PFSK-1 (cell line): ENCODE results near the gene TJP2.

Source experiments
- FOXP2 ChIP-seq: optimal IDR thresholded peaks from 2 replicates; pipeline ENCODE3; 2011; ENCODE audit warnings: borderline replicate concordance, control low read depth, inconsistent platforms; ENCODE audit not compliant: insufficient read depth; ENCODE audit errors: extremely low read length, extremely low read depth
- POLR2AphosphoS5 ChIP-seq: IDR thresholded peaks from 2 replicates; pipeline ENCODE4 v1.6.1; 2012; ENCODE audit warnings: low read depth, mild to moderate bottlenecking, control low read depth, low read length, moderate library complexity
- SIN3A ChIP-seq: IDR thresholded peaks from 2 replicates; pipeline ENCODE4 v1.6.1; 2012; ENCODE audit warnings: mild to moderate bottlenecking, low read length, moderate library complexity, borderline replicate concordance; ENCODE audit not compliant: insufficient read depth
- TAF1 ChIP-seq: IDR thresholded peaks from 2 replicates; pipeline ENCODE4 v1.6.1; 2012; ENCODE audit warnings: low read length, control low read depth, borderline replicate concordance; ENCODE audit not compliant: insufficient read depth
- TF ChIP-seq, protein P1 (sequence below), 2 experiments: IDR thresholded peaks; 2 replicates each; pipeline versions ENCODE4 v1.6.1 to v1.8.0; 2011 to 2012; ENCODE audit warnings: low read depth in 2 of 2, low read length in 2 of 2, control low read depth in 1 of 2, inconsistent platforms in 1 of 2, mild to moderate bottlenecking in 1 of 2, moderate library complexity in 1 of 2; ENCODE audit not compliant: insufficient read depth in 1 of 2

Gene TJP2

DNA sequence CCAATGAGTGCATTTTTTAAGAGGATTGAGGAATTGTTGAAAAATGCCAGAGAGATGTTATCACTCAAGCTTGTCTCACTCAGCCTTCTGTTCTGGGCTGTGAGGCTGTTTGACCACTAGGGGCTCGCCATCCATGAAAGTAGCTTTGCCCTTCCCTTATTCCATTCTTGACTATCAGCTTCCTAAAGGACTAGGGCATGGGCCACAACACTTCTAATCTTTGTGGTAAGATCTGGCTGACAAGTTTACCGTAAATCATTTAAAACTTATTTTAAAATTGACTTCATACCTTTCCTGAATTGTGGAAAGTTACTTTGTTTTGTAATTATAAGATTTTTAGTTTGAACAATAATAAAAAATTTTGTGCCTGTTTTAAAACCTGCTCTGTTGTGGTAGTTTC, 49.5 kb downstream of the TJP2 start:
- TF ChIP-seq, protein P1, sequence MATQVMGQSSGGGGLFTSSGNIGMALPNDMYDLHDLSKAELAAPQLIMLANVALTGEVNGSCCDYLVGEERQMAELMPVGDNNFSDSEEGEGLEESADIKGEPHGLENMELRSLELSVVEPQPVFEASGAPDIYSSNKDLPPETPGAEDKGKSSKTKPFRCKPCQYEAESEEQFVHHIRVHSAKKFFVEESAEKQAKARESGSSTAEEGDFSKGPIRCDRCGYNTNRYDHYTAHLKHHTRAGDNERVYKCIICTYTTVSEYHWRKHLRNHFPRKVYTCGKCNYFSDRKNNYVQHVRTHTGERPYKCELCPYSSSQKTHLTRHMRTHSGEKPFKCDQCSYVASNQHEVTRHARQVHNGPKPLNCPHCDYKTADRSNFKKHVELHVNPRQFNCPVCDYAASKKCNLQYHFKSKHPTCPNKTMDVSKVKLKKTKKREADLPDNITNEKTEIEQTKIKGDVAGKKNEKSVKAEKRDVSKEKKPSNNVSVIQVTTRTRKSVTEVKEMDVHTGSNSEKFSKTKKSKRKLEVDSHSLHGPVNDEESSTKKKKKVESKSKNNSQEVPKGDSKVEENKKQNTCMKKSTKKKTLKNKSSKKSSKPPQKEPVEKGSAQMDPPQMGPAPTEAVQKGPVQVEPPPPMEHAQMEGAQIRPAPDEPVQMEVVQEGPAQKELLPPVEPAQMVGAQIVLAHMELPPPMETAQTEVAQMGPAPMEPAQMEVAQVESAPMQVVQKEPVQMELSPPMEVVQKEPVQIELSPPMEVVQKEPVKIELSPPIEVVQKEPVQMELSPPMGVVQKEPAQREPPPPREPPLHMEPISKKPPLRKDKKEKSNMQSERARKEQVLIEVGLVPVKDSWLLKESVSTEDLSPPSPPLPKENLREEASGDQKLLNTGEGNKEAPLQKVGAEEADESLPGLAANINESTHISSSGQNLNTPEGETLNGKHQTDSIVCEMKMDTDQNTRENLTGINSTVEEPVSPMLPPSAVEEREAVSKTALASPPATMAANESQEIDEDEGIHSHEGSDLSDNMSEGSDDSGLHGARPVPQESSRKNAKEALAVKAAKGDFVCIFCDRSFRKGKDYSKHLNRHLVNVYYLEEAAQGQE (IDR thresholded peaks at IDR 0.05; ENCODE audit: insufficient read depth in 1 of 2, low read depth in 2 of 2, low read length in 2 of 2), result no peak
- TF ChIP-seq FOXP2 (no peak), SIN3A (no peak), POLR2AphosphoS5 (no peak), TAF1 (no peak)

DNA sequence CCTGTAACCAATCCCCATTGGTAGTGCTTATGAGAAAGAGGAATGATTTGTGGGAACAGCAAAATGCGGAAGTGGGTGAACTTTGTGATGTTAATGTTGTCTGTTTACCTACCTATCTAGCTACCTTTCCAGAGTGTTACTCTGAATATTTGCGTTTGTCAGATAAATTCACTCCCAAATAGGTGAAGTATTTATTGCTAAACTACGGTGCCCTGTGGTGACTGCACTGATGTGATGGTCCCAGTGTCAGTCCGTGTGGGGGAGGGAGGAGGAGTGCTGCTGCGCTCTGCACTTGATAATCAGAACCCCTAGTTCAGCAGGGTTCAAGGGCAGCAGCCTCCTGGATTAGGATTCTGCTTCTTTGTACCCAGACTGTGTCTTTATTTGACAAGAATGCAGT, 55.3 kb downstream of the TJP2 start:
- TF ChIP-seq POLR2AphosphoS5 (no peak), TAF1 (no peak), FOXP2 (no peak), SIN3A (no peak)
- TF ChIP-seq, protein P1 (IDR thresholded peaks at IDR 0.05; ENCODE audit: insufficient read depth in 1 of 2, low read depth in 2 of 2, low read length in 2 of 2), result no peak

DNA sequence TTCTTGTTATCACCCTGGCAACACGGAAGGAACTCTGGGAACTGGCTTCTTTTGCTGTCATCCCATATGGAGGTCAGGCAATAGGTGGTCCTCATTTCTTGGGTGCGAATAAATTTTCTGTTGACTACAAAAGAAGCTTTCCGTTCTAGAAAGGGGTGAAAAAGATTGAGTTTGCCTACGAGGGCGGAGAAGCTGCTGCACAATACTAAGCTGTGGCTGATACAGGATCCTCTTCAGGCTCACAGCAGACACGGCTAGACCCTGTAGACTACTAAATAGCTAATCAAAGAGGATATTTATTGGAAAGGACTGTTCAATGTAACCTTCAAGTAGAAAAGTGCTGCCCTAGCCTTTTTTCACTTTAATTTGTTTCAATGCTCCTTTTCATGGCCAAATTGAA, 58.1 kb downstream of the TJP2 start:
- TF ChIP-seq FOXP2, result no peak
- no peak for TF ChIP-seq SIN3A
- TF ChIP-seq, protein P1 (IDR thresholded peaks at IDR 0.05; ENCODE audit: insufficient read depth in 1 of 2, low read depth in 2 of 2, low read length in 2 of 2), result no peak
- no peak for TF ChIP-seq TAF1

DNA sequence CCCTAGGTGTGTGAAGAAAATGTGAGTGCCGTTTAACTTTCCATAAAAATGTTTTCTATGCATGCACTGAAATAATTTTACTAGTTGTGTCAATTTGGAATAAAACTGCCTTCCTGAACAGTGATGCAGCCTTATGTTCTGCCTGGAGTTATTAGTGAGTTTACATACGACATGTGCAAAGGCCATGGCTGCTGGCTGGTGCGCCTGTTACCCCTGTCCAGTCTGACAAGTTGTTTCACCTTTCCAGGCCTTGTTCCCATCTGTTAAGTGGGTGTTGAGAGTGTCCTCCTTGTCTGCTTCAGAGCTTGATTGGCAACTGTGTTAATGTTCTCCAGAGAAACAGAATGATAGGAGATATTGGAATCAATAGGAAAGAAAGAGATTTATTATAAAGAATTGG, 60.6 kb downstream of the TJP2 start:
- TF ChIP-seq, protein P1 (IDR thresholded peaks at IDR 0.05; ENCODE audit: insufficient read depth in 1 of 2, low read depth in 2 of 2, low read length in 2 of 2), result no peak
- no peak for TF ChIP-seq POLR2AphosphoS5
- no peak for TF ChIP-seq FOXP2
- no peak for TF ChIP-seq SIN3A
- TF ChIP-seq TAF1, result no peak

DNA sequence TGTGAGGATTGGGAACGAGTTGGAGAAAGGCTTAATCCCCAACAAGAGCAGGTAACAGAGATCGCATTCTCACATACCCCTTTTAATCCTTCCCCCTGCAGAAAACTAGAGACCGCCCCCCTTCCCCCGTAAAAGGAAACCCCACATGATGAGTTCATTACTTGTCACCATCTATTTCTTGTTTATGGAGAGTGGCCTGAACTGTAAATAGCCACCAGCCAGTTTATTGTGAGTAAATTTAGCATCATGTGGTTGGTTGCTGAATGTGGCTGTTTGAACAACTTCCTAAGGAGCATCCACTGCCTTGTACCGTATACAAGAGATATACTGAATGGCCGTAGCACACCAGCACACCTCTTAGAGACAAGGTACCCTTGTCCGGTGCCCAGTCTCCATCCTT, 62.1 kb downstream of the TJP2 start:
- TF ChIP-seq, protein P1 (IDR thresholded peaks at IDR 0.05; ENCODE audit: insufficient read depth in 1 of 2, low read depth in 2 of 2, low read length in 2 of 2), result no peak
- no peak for TF ChIP-seq POLR2AphosphoS5
- no peak for TF ChIP-seq SIN3A
- no peak for TF ChIP-seq TAF1
- TF ChIP-seq FOXP2, result no peak
